ENCODE data around the gene TRAPPC10.

DNA sequence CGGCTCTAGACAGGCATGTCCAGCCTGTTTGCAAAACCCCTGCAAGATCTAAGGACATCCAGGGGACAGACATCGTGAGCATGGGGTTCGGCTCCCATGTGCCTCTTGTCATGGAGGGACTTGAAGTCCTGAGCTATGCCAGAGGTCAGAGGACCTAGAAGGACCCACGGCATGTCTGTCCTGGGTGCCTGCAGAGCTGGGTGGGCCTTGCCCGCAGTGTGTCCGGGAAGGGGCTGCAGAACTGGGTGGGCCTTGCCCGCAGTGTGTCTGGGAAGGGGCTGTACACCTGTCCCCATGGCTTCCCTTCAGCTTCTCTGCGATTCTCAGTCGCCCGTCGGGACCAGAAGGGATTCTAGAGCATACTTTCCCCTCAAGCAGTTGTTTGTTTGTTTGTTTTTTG is 20.0 kb upstream of the TRAPPC10 start:
- TF ChIP-seq, protein P1, sequence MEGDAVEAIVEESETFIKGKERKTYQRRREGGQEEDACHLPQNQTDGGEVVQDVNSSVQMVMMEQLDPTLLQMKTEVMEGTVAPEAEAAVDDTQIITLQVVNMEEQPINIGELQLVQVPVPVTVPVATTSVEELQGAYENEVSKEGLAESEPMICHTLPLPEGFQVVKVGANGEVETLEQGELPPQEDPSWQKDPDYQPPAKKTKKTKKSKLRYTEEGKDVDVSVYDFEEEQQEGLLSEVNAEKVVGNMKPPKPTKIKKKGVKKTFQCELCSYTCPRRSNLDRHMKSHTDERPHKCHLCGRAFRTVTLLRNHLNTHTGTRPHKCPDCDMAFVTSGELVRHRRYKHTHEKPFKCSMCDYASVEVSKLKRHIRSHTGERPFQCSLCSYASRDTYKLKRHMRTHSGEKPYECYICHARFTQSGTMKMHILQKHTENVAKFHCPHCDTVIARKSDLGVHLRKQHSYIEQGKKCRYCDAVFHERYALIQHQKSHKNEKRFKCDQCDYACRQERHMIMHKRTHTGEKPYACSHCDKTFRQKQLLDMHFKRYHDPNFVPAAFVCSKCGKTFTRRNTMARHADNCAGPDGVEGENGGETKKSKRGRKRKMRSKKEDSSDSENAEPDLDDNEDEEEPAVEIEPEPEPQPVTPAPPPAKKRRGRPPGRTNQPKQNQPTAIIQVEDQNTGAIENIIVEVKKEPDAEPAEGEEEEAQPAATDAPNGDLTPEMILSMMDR (IDR thresholded peaks at IDR 0.05; ENCODE audit: poor library complexity) = no peak
- no peak for TF ChIP-seq EZH2 (IDR thresholded peaks at IDR 0.05; ENCODE audit: borderline replicate concordance)

All from hepatocyte (in vitro differentiated cells).